Pancreas (tissue), 10 donors: ENCODE data around the gene S1PR1. TPM values are rescaled to one million over a fixed set of nuclear protein-coding genes. Genes with fewer than 3 reads are reported as not detected.
A peak's percentile ranks its signal among the peaks of the same experiment; 100 is the strongest.

Source experiments
- ATAC-seq, 4 donors: fragments of 200-7000 bp; cut with Tn5 transposase; one replicate each; pipeline versions ENCODE4 v1.8.0 to v1.9.1; 2020; ENCODE audit warnings: mild to moderate bottlenecking in 4 of 4, moderate library complexity in 4 of 4
- DNase-seq, 6 donors: peaks; one replicate each; pipeline ENCODE4 v3.0.0-alpha.2; 2020
- FAIRE-seq: peaks from 2 replicates; lab custom pipeline; 2012; peaks lifted over from hg19 to GRCh38; lab: Jason Lieb, UNC
- H3K27ac ChIP-seq, 4 donors: fragments of 200-600 bp; sonication (generic); 1 replicate in 3 of 4; 2 replicates in 1 of 4; pipeline versions ENCODE4 v1.5.0 to v1.8.0; 2020
- H3K27me3 ChIP-seq, 4 donors: fragments of 200-600 bp; one replicate each; pipeline ENCODE4 v1.8.0; 2021
- H3K36me3 ChIP-seq, 3 donors: fragments of 200-600 bp; sonication (generic) in 1 of 3; one replicate each; pipeline versions ENCODE4 v1.5.0 to v1.8.0; 2020 to 2021
- H3K4me1 ChIP-seq, 3 donors: fragments of 200-600 bp; one replicate each; pipeline ENCODE4 v1.8.0; 2021
- H3K4me3 ChIP-seq, 4 donors: fragments of 200-600 bp; sonication (generic) in 2 of 4; one replicate each; pipeline versions ENCODE4 v1.5.0 to v1.8.0; 2020 to 2021
- H3K9me3 ChIP-seq, 4 donors: fragments of 200-600 bp; one replicate each; pipeline ENCODE4 v1.8.0; 2021
- CTCF ChIP-seq, 4 donors: fragments of 200-600 bp; sonication (generic) in 3 of 4; IDR thresholded peaks; one replicate each; pipeline versions ENCODE4 v1.5.0 to v1.8.0; 2021; ENCODE audit warnings: antibody characterized with exemption in 4 of 4
- WGBS, 2 donors: extraction: QIAGEN DNeasy Blood & Tissue Kit; methylation state at CpG; one replicate each; pipeline ENCODE4 v1.1.7; 2013; 5-methylcytosine and 5-hydroxymethylcytosine counted together
- intact Hi-C, 3 donors: fragments of 100-400 bp; cut with DNase I; formaldehyde crosslinking; loops; one replicate each; pipeline versions ENCODE4 v1.11.1 to v1.14.2; 2022
- polyA plus RNA-seq, 2 donors: library from polyadenylated mRNA; stranded (reverse); fragments of 200-250 nt; gene quantifications; one replicate each; pipeline ENCODE4 v1.2.3, GENCODE V29; 2013
- total RNA-seq, 6 donors: library from RNA; stranded (reverse); fragmentation: NEBNext Ultra II Directional in 4 of 6; extraction: Animal tissue kit (Norgen Biotek cat#: 25700) in 4 of 6; gene quantifications; one replicate each; pipeline versions ENCODE4 v1.2.1 to v1.2.4, GENCODE V29; 2021 to 2023
- donor health status: healthy with polysubstance abuse.
- donor health status: DM: no; HTN: no; CAD: no; lungs with moderate emphysema.
- donor health status: DM: no; HTN: no; CAD: no.
- donor health status: control.
- donor health status: control.
- donor health status: Bipolar disorder and iron deficiency.
- donor health status: DM: yes; HTN: yes; CAD: no.
- donor health status: DM: no; HTN: no; CAD: no.
- donor health status: DM: no; HTN: no; CAD: no.
- donor health status: DM: yes; HTN: yes; CAD: no.

Gene S1PR1
- total and polyA plus RNA-seq, 8 donors = 2.3 to 10.1 (median 5.7) TPM

- peak in 1 of 4 donors; percentile 43 for ATAC-seq
- intact Hi-C loops = no loop called here
- H3K4me1 ChIP-seq = no peaks in the 10 kb centered on the region
- FAIRE-seq = no peak
- no peaks in the 10 kb centered on the region for H3K27me3 ChIP-seq
- H3K9me3 ChIP-seq = no peaks in the 10 kb centered on the region
- no peak for TF ChIP-seq CTCF (IDR thresholded peaks at IDR 0.05)
- H3K4me3 ChIP-seq = no peak overlapping the region
- 7 to 9% methylated on average over 6 of the region's 6 CpGs for WGBS, 2 donors
- no peaks in the 10 kb centered on the region for H3K36me3 ChIP-seq
- H3K27ac ChIP-seq = no peak overlapping the region
- DNase-seq = no peak
These were observed 26.0 kb downstream of the S1PR1 start for GRCh38 chr1:101262630-101263348.

GRCh38 chr1:101264697-101265096, 27.9 kb downstream of the S1PR1 start:
- Histone ChIP-seq H3K4me3 (no peak overlapping the region), H3K9me3 (no peaks in the 10 kb centered on the region), H3K36me3 (no peaks in the 10 kb centered on the region), H3K27me3 (no peaks in the 10 kb centered on the region), H3K4me1 (no peaks in the 10 kb centered on the region), H3K27ac (no peak overlapping the region)
- 38% methylated on average over 2 of the region's 2 CpGs for WGBS, 2 donors
- TF ChIP-seq CTCF (IDR thresholded peaks at IDR 0.05) = no peak
- no peak for DNase-seq
- peak in 1 of 4 donors; percentile 23 for ATAC-seq
- no peak for FAIRE-seq
- intact Hi-C loops = no loop called here

- H3K4me3 ChIP-seq = no peak overlapping the region
- H3K9me3 ChIP-seq = no peaks in the 10 kb centered on the region
- H3K27ac ChIP-seq = no peak overlapping the region
- intact Hi-C loops = no loop called here
- no peak for ATAC-seq
- H3K27me3 ChIP-seq = no peaks in the 10 kb centered on the region
- no peak for DNase-seq
- no peak for FAIRE-seq
- WGBS, 2 donors = 55 to 63% methylated on average over 2 of the region's 2 CpGs
- H3K4me1 ChIP-seq = no peaks in the 10 kb centered on the region
- H3K36me3 ChIP-seq = no peaks in the 10 kb centered on the region
- no peak for TF ChIP-seq CTCF (IDR thresholded peaks at IDR 0.05)
These were observed 28.9 kb downstream of the S1PR1 start for GRCh38 chr1:101265684-101266083.

GRCh38 chr1:101267082-101267481, 30.3 kb downstream of the S1PR1 start:
- Histone ChIP-seq H3K4me1 (no peaks in the 10 kb centered on the region), H3K4me3 (no peak overlapping the region), H3K27ac (no peak overlapping the region), H3K9me3 (no peaks in the 10 kb centered on the region), H3K27me3 (no peaks in the 10 kb centered on the region), H3K36me3 (no peaks in the 10 kb centered on the region)
- 47 to 60% methylated on average over 2 of the region's 2 CpGs for WGBS, 2 donors
- ATAC-seq (no peak), DNase-seq (no peak), FAIRE-seq (no peak)
- no peak for TF ChIP-seq CTCF (IDR thresholded peaks at IDR 0.05)
- intact Hi-C loops = no loop called here

GRCh38 chr1:101268893-101269292, 32.1 kb downstream of the S1PR1 start:
- no peaks in the 10 kb centered on the region for H3K36me3 ChIP-seq
- H3K9me3 ChIP-seq = no peaks in the 10 kb centered on the region
- no peak overlapping the region for H3K4me3 ChIP-seq
- TF ChIP-seq CTCF (IDR thresholded peaks at IDR 0.05) = no peak
- H3K4me1 ChIP-seq = no peaks in the 10 kb centered on the region
- no peaks in the 10 kb centered on the region for H3K27me3 ChIP-seq
- DNase-seq (no peak), ATAC-seq (no peak), FAIRE-seq (no peak)
- intact Hi-C loops = no loop called here
- H3K27ac ChIP-seq = no peak overlapping the region
- WGBS, 2 donors = 88 to 94% methylated on average over 2 of the region's 2 CpGs
